Stimulated activated naive CD8-positive, alpha-beta T cell treated with anti-CD3 and anti-CD28 coated beads, Interleukin-15, amount 100 ng/mL, for 72 hours (primary cell): Measurements from ENCODE around the gene CACNG1.
"Not testable (repeated sequence)": the region's sequence is repeated elsewhere in the genome, so short reads cannot be mapped to it uniquely, and the experiment has no call there.

Source experiments
- ATAC-seq: fragments of 150-1000 bp; cut with Tn5 transposase; 2 replicates; pipeline ENCODE4 v1.10.0; 2021; ENCODE audit warnings: mild to moderate bottlenecking, moderate library complexity
- DNase-seq, 2 donors: peaks; one replicate each; pipeline ENCODE4 v3.0.0; 2021 to 2022
- H3K27ac Mint-ChIP-seq, 2 donors: one replicate each; pipeline ENCODE4 v1.8.0; 2022; ENCODE audit warnings: mild to moderate bottlenecking in 2 of 2, mixed read lengths in 2 of 2, moderate library complexity in 2 of 2
- H3K27me3 Mint-ChIP-seq: one replicate; pipeline ENCODE4 v1.8.0; 2022; ENCODE audit warnings: mixed read lengths
- H3K4me1 Mint-ChIP-seq: one replicate; pipeline ENCODE4 v1.8.0; 2022; ENCODE audit warnings: mild to moderate bottlenecking, mixed read lengths
- H3K4me3 Mint-ChIP-seq, 2 donors: one replicate each; pipeline ENCODE4 v1.8.0; 2022; ENCODE audit warnings: mild to moderate bottlenecking in 2 of 2, mixed read lengths in 2 of 2, moderate library complexity in 1 of 2
- H3K9me3 Mint-ChIP-seq, 2 donors: one replicate each; pipeline ENCODE4 v1.8.0; 2022; ENCODE audit warnings: mixed read lengths in 2 of 2

CACNG1 gene

DNA sequence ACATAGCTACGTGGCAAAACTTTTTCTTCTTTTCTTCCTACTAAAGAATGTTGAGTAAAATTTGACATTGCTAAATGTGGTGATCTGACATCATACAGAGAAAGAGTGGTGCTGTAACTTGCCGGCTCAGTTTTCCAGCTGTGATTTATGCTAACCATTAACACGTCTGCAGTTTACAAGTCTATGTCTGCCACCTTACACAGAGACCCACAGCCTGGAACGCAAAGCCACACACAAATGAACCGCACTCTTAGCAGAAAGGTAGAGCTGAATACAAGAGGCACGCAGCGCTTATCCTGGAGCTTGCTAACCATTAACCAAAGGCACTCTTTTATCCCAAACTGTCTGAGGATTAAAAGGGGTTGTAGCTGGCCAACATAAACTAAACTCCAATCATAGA is 31.9 kb downstream of the CACNG1 start:
- H3K4me1 Mint-ChIP-seq = peaks cover 12% of the 10 kb centered on the region
- H3K4me3 Mint-ChIP-seq = no peak overlapping the region
- no peaks in the 10 kb centered on the region for H3K9me3 Mint-ChIP-seq
- ATAC-seq = no peak
- no peak for DNase-seq
- H3K27ac Mint-ChIP-seq = no peak overlapping the region
- no peaks in the 10 kb centered on the region for H3K27me3 Mint-ChIP-seq

GRCh38 chr17:67078292-67078691 is 33.9 kb downstream of the CACNG1 start:
- H3K4me3 Mint-ChIP-seq = no peak overlapping the region
- no peaks in the 10 kb centered on the region for H3K27me3 Mint-ChIP-seq
- peaks cover 23% of the 10 kb centered on the region for H3K4me1 Mint-ChIP-seq
- no peak for DNase-seq
- no peak for ATAC-seq
- H3K27ac Mint-ChIP-seq = peak overlapping the region in 1 of 2 donors; percentile 14
- H3K9me3 Mint-ChIP-seq = no peaks in the 10 kb centered on the region

DNA sequence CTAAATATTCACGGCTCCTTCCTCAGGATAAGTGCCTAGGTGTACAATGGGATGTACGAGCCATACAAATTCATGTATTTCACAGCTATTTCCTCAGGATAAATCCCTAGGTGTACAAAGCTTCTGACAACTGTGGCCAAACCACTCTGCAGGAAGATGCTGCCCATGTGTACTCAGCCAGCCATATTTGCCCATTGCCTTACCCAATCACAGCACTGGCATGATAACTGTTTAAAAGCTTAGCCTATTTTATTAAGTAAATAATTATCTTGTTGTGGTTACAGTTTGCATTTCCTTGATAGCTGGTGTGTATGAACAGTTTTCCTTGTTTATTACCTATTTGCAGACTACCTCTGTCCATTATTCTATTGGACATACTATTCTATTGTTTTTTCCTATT is 35.1 kb downstream of the CACNG1 start:
- no peaks in the 10 kb centered on the region for H3K27me3 Mint-ChIP-seq
- ATAC-seq (no peak), DNase-seq (no peak)
- H3K9me3 Mint-ChIP-seq = no peaks in the 10 kb centered on the region
- H3K4me1 Mint-ChIP-seq = peaks cover 30% of the 10 kb centered on the region
- H3K27ac Mint-ChIP-seq = peak overlapping the region in 1 of 2 donors; percentile 27
- no peak overlapping the region for H3K4me3 Mint-ChIP-seq

DNA sequence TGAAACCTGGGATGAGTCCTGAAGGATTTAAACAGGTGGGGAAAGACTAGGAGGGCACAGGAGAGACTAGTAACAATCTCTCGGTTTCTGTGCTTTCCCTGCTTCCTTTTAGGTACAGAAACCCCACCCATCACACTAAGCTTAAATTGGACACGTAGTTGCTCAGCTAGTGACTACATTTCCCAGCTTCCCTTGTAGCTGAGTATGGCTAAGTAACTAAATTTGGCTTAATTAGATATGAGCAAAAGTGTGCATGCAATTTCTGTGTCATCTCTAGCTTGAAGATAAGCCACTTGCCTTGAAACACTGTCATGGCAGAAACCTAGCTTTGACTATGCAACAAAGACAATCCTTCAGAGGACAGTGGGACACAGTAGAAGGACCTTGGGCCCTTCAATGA is 36.5 kb downstream of the CACNG1 start:
- Mint-ChIP-seq H3K4me1 (peaks cover 30% of the 10 kb centered on the region), H3K27ac (peak overlapping the region in 1 of 2 donors; percentile 73), H3K9me3 (no peaks in the 10 kb centered on the region), H3K27me3 (no peaks in the 10 kb centered on the region), H3K4me3 (no peak overlapping the region)
- no peak for DNase-seq
- ATAC-seq = peak; percentile 31

- DNase-seq (no peak), ATAC-seq (peak; percentile 74)
- peaks cover 30% of the 10 kb centered on the region for H3K4me1 Mint-ChIP-seq
- no peaks in the 10 kb centered on the region for H3K27me3 Mint-ChIP-seq
- H3K4me3 Mint-ChIP-seq = no peak overlapping the region
- H3K9me3 Mint-ChIP-seq = no peaks in the 10 kb centered on the region
- peak overlapping the region in 1 of 2 donors; percentile 85 for H3K27ac Mint-ChIP-seq
Observed at GRCh38 chr17:67082107-67082506, 37.8 kb downstream of the CACNG1 start.

DNA sequence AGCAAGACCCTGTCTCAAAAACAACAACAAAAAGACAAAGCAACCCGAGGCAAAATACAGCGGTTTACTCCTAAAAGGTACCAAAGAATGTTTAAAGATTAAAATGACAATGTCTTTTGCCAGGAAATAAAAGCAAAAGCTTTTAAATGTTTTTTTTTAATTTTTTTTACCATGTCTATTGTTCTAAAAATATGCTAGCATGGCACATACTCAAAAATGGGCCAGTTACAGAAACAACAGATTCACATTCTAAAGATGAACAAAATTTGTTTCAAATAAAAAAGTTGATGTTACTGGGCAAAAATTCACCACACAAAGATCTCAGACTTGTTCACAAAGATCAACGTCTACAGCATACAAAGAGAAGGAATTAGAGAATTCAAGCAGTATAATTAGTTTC is 41.1 kb downstream of the CACNG1 start:
- Mint-ChIP-seq H3K27me3 (no peaks in the 10 kb centered on the region), H3K4me3 (no peak overlapping the region), H3K4me1 (peaks cover 27% of the 10 kb centered on the region), H3K9me3 (peaks cover 0 to 5% of the 10 kb centered on the region in 2 donors), H3K27ac (no peak overlapping the region)
- DNase-seq (no peak), ATAC-seq (no peak)

- no peak for DNase-seq
- H3K27ac Mint-ChIP-seq = no peak overlapping the region
- no peak overlapping the region for H3K4me3 Mint-ChIP-seq
- no peaks in the 10 kb centered on the region for H3K27me3 Mint-ChIP-seq
- peaks cover 4% of the 10 kb centered on the region for H3K4me1 Mint-ChIP-seq
- peaks cover 0 to 7% of the 10 kb centered on the region in 2 donors for H3K9me3 Mint-ChIP-seq
- ATAC-seq = no peak
Observed at GRCh38 chr17:67088639-67089038, 44.3 kb downstream of the CACNG1 start.

- Mint-ChIP-seq H3K4me3 (no peak overlapping the region), H3K27me3 (no peaks in the 10 kb centered on the region), H3K9me3 (peaks cover 0 to 7% of the 10 kb centered on the region in 2 donors), H3K27ac (no peak overlapping the region), H3K4me1 (peaks cover 9% of the 10 kb centered on the region)
- ATAC-seq (no peak), DNase-seq (no peak)
Observed at GRCh38 chr17:67090341-67090740, 46.0 kb downstream of the CACNG1 start.

GRCh38 chr17:67092291-67092690 is 47.9 kb downstream of the CACNG1 start:
- no peak for DNase-seq

GRCh38 chr17:67092710-67093109 is 48.4 kb downstream of the CACNG1 start:
- not testable (repeated sequence) for ATAC-seq, H3K27me3 Mint-ChIP-seq, H3K4me3 Mint-ChIP-seq, H3K27ac Mint-ChIP-seq, DNase-seq, H3K9me3 Mint-ChIP-seq
- peaks cover 23% of the 10 kb centered on the region for H3K4me1 Mint-ChIP-seq

More at GRCh38 chr17:67092291-67092690, 47.9 kb downstream of the CACNG1 start:
- Mint-ChIP-seq H3K4me1 (peaks cover 23% of the 10 kb centered on the region), H3K4me3 (no peak overlapping the region), H3K9me3 (peaks cover 0 to 7% of the 10 kb centered on the region in 2 donors), H3K27ac (no peak overlapping the region), H3K27me3 (no peaks in the 10 kb centered on the region)
- ATAC-seq = no peak

DNA sequence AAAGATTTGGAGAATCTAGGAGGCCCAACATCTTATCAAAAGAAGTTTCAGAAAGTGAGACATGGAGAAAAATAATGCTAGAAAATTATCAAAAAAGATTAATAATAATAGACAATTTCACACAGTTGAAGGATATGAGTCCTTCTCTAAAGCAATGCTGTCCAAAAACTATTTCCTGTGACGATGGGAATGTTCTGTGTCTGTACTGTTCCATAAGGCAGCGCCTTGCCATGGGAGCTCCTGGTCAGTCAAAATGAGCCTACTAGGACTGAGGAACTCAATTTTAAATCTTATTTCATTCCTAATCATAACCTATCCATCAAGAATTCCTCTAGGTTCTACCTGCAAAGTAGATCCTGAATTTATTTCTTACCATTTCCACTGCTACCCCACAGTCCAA is 49.0 kb downstream of the CACNG1 start:
- no peak overlapping the region for H3K4me3 Mint-ChIP-seq
- peaks cover 0 to 7% of the 10 kb centered on the region in 2 donors for H3K9me3 Mint-ChIP-seq
- no peaks in the 10 kb centered on the region for H3K27me3 Mint-ChIP-seq
- H3K4me1 Mint-ChIP-seq = peaks cover 28% of the 10 kb centered on the region
- ATAC-seq = no peak
- no peak for DNase-seq
- no peak overlapping the region for H3K27ac Mint-ChIP-seq

- not testable (repeated sequence) for DNase-seq, H3K27ac Mint-ChIP-seq, H3K9me3 Mint-ChIP-seq, H3K4me3 Mint-ChIP-seq, H3K27me3 Mint-ChIP-seq, ATAC-seq
- peaks cover 33% of the 10 kb centered on the region for H3K4me1 Mint-ChIP-seq
Observed at GRCh38 chr17:67095291-67095690, 50.9 kb downstream of the CACNG1 start.

GRCh38 chr17:67095803-67096202 is 51.4 kb downstream of the CACNG1 start:
- H3K4me1 Mint-ChIP-seq = peaks cover 38% of the 10 kb centered on the region
- ATAC-seq = no peak
- no peaks in the 10 kb centered on the region for H3K9me3 Mint-ChIP-seq
- DNase-seq = no peak
- H3K27ac Mint-ChIP-seq = no peak overlapping the region
- no peak overlapping the region for H3K4me3 Mint-ChIP-seq
- H3K27me3 Mint-ChIP-seq = no peaks in the 10 kb centered on the region

DNA sequence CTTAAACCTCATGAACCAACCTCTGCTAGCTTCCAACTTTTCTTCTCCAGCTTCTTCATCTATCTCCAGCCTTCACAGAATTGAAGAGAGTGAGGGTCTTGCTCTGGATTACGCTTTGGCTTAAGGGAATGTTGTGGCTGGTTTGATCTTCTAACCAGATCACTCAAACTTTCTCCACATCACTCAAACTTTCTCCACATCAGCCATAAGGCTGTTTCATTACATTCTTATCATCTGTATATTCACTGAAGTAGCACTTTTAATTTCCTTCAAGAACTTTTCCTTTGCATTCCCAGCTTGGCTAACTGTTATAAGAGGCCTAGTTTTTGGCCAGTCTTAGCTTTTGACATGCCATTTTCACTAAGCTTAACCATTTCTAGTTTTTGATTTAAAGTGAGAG is 52.3 kb downstream of the CACNG1 start:
- Mint-ChIP-seq H3K27ac (peak overlapping the region in 1 of 2 donors; percentile 37), H3K4me3 (no peak overlapping the region), H3K4me1 (peaks cover 41% of the 10 kb centered on the region), H3K27me3 (no peaks in the 10 kb centered on the region), H3K9me3 (no peaks in the 10 kb centered on the region)
- ATAC-seq (no peak), DNase-seq (no peak)

- no peak for ATAC-seq
- H3K9me3 Mint-ChIP-seq = no peaks in the 10 kb centered on the region
- H3K27ac Mint-ChIP-seq = no peak overlapping the region
- peaks cover 45% of the 10 kb centered on the region for H3K4me1 Mint-ChIP-seq
- no peaks in the 10 kb centered on the region for H3K27me3 Mint-ChIP-seq
- DNase-seq = no peak
- H3K4me3 Mint-ChIP-seq = no peak overlapping the region
Observed at GRCh38 chr17:67098006-67098405, 53.7 kb downstream of the CACNG1 start.

- not testable (repeated sequence) for H3K27me3 Mint-ChIP-seq, H3K27ac Mint-ChIP-seq, H3K9me3 Mint-ChIP-seq, ATAC-seq, H3K4me3 Mint-ChIP-seq, DNase-seq
- H3K4me1 Mint-ChIP-seq = peaks cover 29% of the 10 kb centered on the region
Observed at GRCh38 chr17:67104641-67105040, 60.3 kb downstream of the CACNG1 start.

GRCh38 chr17:67105213-67105612 is 60.9 kb downstream of the CACNG1 start:
- Mint-ChIP-seq H3K4me3 (no peak overlapping the region), H3K27me3 (no peaks in the 10 kb centered on the region), H3K4me1 (peaks cover 29% of the 10 kb centered on the region), H3K27ac (no peak overlapping the region), H3K9me3 (no peaks in the 10 kb centered on the region)
- DNase-seq = no peak
- ATAC-seq = peak; percentile 83
